Stimulated activated CD4-positive, alpha-beta T cell treated with anti-CD3 and anti-CD28 coated beads, Interleukin-12 subunit alpha, Interleukin-12 subunit beta, amount 100 ng/mL, for 4 hours (primary cell): ENCODE measurements around the gene MBD4.

Experiments
- DNase-seq: peaks from one replicate; pipeline ENCODE4 v3.0.0-alpha.2; 2020

Gene MBD4

GRCh38 chr3:129462361-129462968 is 22.7 kb upstream of the MBD4 start:
- DNase-seq: no peak

GRCh38 chr3:129461461-129462146 is 21.9 kb upstream of the MBD4 start:
- no peak for DNase-seq

GRCh38 chr3:129461022-129461421 is 21.3 kb upstream of the MBD4 start:
- no peak for DNase-seq

GRCh38 chr3:129460572-129460971 is 20.8 kb upstream of the MBD4 start:
- DNase-seq: no peak

- no peak for DNase-seq
These were observed 20.4 kb upstream of the MBD4 start for GRCh38 chr3:129460155-129460554.

- DNase-seq: no peak
These were observed 14.0 kb upstream of the MBD4 start for GRCh38 chr3:129453732-129454131.

- no peak for DNase-seq
These were observed 9.7 kb upstream of the MBD4 start for GRCh38 chr3:129449279-129450115.

- no peak for DNase-seq
These were observed 8.6 kb upstream of the MBD4 start for GRCh38 chr3:129448186-129448895.

- DNase-seq: no peak
These were observed 7.2 kb upstream of the MBD4 start for GRCh38 chr3:129446926-129447325.

GRCh38 chr3:129445471-129445870 is 5.7 kb upstream of the MBD4 start:
- no peak for DNase-seq

GRCh38 chr3:129442947-129443346 is 3.2 kb upstream of the MBD4 start:
- no peak for DNase-seq

GRCh38 chr3:129442486-129442885 is 2.7 kb upstream of the MBD4 start:
- DNase-seq: no peak

- no peak for DNase-seq
These were observed 2.0 kb upstream of the MBD4 start for GRCh38 chr3:129441782-129442181.

GRCh38 chr3:129441215-129441614 is 1.5 kb upstream of the MBD4 start:
- no peak for DNase-seq

- DNase-seq: no peak
These were observed 956 bp upstream of the MBD4 start for GRCh38 chr3:129440618-129441190.

- DNase-seq: peak; percentile 36
These were observed 427 bp downstream of the MBD4 start for GRCh38 chr3:129439226-129439816.

GRCh38 chr3:129435367-129435766 is 4.4 kb downstream of the MBD4 start:
- no peak for DNase-seq

- DNase-seq: no peak
These were observed 5.6 kb downstream of the MBD4 start for GRCh38 chr3:129434140-129434539.

GRCh38 chr3:129433565-129433964 is 6.2 kb downstream of the MBD4 start:
- no peak for DNase-seq

GRCh38 chr3:129432671-129433070 is 7.1 kb downstream of the MBD4 start:
- no peak for DNase-seq

GRCh38 chr3:129432036-129432435 is 7.7 kb downstream of the MBD4 start:
- no peak for DNase-seq

- DNase-seq: no peak
These were observed 10.1 kb downstream of the MBD4 start for GRCh38 chr3:129429602-129430001.

GRCh38 chr3:129429080-129429451 is 10.7 kb downstream of the MBD4 start:
- no peak for DNase-seq
